Calu3 (cell line): ENCODE measurements around the gene KLHL29. TPM values are rescaled to one million over a fixed set of nuclear protein-coding genes. Genes with fewer than 3 reads are reported as not detected.

ENCODE experiments used
- BruUV-seq: library from RNA; stranded (reverse); fragments of 400-500 nt; replicated peaks from 2 replicates; lab custom pipeline; 2021; lab: Mats Ljungman, UMichigan
- CTCF ChIA-PET: fragments of 300-600 bp; sonication (Branson Sonifier 250); formaldehyde crosslinking; loops from one replicate; lab custom pipeline; 2022; ENCODE audit warnings: antibody characterized with exemption; lab: Charles Lee
- DNase-seq: peaks from one replicate; pipeline ENCODE4 v3.0.0; 2022
- H3K27ac Mint-ChIP-seq: one replicate; pipeline ENCODE4 v1.8.0; 2022; ENCODE audit warnings: mixed read lengths; ENCODE audit not compliant: unreplicated experiment
- H3K27me3 Mint-ChIP-seq: one replicate; pipeline ENCODE4 v1.8.0; 2022; ENCODE audit warnings: mixed read lengths; ENCODE audit not compliant: unreplicated experiment
- H3K36me3 Mint-ChIP-seq: one replicate; pipeline ENCODE4 v1.8.0; 2022; ENCODE audit warnings: mild to moderate bottlenecking, moderate library complexity, mixed read lengths; ENCODE audit not compliant: insufficient read depth, unreplicated experiment
- H3K4me1 Mint-ChIP-seq: one replicate; pipeline ENCODE4 v1.8.0; 2022; ENCODE audit warnings: mild to moderate bottlenecking, low read depth, mixed read lengths; ENCODE audit not compliant: unreplicated experiment
- H3K4me3 Mint-ChIP-seq: one replicate; pipeline ENCODE4 v1.8.0; 2022; ENCODE audit warnings: mild to moderate bottlenecking, low read depth, moderate library complexity, mixed read lengths; ENCODE audit not compliant: unreplicated experiment
- H3K9me3 Mint-ChIP-seq: one replicate; pipeline ENCODE4 v1.8.0; 2022; ENCODE audit warnings: low read depth, mixed read lengths; ENCODE audit not compliant: unreplicated experiment
- CTCF ChIP-seq: fragments of 200-600 bp; IDR thresholded peaks from one replicate; pipeline ENCODE4 v1.8.0; 2022; ENCODE audit warnings: antibody characterized with exemption; ENCODE audit not compliant: unreplicated experiment
- intact Hi-C: fragments of 100-400 bp; cut with micrococcal nuclease; formaldehyde crosslinking; loops from one replicate; pipeline ENCODE4 v1.10.0; 2022; ENCODE audit not compliant: unreplicated experiment
- total RNA-seq: library from RNA; stranded (reverse); gene quantifications from 2 replicates; pipeline ENCODE4 v1.2.3, GENCODE V29; 2022

The KLHL29 gene
- total RNA-seq, 1 experiment from 2014 or later = 11.9 TPM

- peaks cover 4% of the 10 kb centered on the region for H3K36me3 Mint-ChIP-seq
- CTCF ChIA-PET = no interaction called here
- no peaks in the 10 kb centered on the region for H3K9me3 Mint-ChIP-seq
- no peak for TF ChIP-seq CTCF
- H3K27me3 Mint-ChIP-seq = no peaks in the 10 kb centered on the region
- intact Hi-C loops = no loop called here
- no peaks in the 10 kb centered on the region for H3K4me1 Mint-ChIP-seq
- H3K4me3 Mint-ChIP-seq = no peak overlapping the region
- no TSS peak for BruUV-seq
- H3K27ac Mint-ChIP-seq = no peak overlapping the region
- DNase-seq = no peak
These were observed 300.7 kb downstream of the KLHL29 start for GRCh38 chr2:23685706-23686105.

DNA sequence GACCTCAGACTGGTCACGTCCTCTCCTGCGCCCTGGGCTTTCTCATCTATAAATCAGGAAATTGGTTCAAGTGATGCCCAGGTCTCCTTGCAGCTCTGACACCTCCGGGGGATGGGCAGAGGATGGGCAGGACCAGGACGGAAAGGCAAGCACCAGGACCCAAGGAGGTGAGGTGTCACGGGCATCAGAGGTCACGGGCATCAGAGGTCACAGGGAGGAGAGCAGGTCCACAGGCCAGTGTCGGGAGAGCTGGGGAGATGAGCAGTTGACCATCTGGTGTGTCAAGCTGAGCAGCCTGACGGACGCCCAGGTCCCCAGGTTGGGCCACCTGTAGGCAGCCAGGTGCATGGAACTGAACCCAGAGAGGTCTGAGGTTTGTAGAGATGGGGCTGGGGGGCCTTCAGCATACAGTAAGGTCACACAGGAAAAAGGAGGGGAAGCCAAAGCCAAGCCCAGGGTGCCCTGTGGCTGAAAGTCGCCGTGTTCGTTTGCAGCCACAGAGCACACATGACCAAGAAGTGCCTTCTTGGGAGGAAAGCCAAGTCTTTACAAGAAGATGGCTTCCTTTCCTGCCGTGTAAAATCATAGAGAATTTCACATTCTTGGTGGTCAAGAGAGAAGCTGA, 301.5 kb downstream of the KLHL29 start:
- no peak overlapping the region for H3K27ac Mint-ChIP-seq
- DNase-seq = no peak
- no TSS peak for BruUV-seq
- CTCF ChIA-PET = interaction anchor here (0.9 kb wide), 1 partner anchor 479 kb away, joined by 3 read pairs; no protein-coding TSS in a partner anchor
- peaks cover 4% of the 10 kb centered on the region for H3K36me3 Mint-ChIP-seq
- no peak overlapping the region for H3K4me3 Mint-ChIP-seq
- H3K4me1 Mint-ChIP-seq = no peaks in the 10 kb centered on the region
- no peaks in the 10 kb centered on the region for H3K9me3 Mint-ChIP-seq
- H3K27me3 Mint-ChIP-seq = no peaks in the 10 kb centered on the region
- intact Hi-C loops = no loop called here
- TF ChIP-seq CTCF = no peak

- CTCF ChIA-PET = interaction anchor here (0.6 to 0.9 kb wide), 2 partner anchors 136 to 479 kb away, joined by 3 read pairs; no protein-coding TSS in a partner anchor
These were observed 302.2 kb downstream of the KLHL29 start for GRCh38 chr2:23687214-23687613.

GRCh38 chr2:23687713-23688112, 302.7 kb downstream of the KLHL29 start:
- no peaks in the 10 kb centered on the region for H3K27me3 Mint-ChIP-seq
- peaks cover 4% of the 10 kb centered on the region for H3K36me3 Mint-ChIP-seq
- no TSS peak for BruUV-seq
- no peak overlapping the region for H3K4me3 Mint-ChIP-seq
- DNase-seq = no peak
- intact Hi-C loops = no loop called here
- CTCF ChIA-PET = no interaction called here
- H3K27ac Mint-ChIP-seq = no peak overlapping the region
- TF ChIP-seq CTCF = no peak
- H3K9me3 Mint-ChIP-seq = no peaks in the 10 kb centered on the region
- H3K4me1 Mint-ChIP-seq = no peaks in the 10 kb centered on the region

More at GRCh38 chr2:23687214-23687613, 302.2 kb downstream of the KLHL29 start:
- Mint-ChIP-seq H3K4me3 (no peak overlapping the region), H3K9me3 (no peaks in the 10 kb centered on the region), H3K27me3 (no peaks in the 10 kb centered on the region), H3K36me3 (peaks cover 4% of the 10 kb centered on the region), H3K27ac (no peak overlapping the region), H3K4me1 (no peaks in the 10 kb centered on the region)
- DNase-seq = no peak
- no TSS peak for BruUV-seq
- intact Hi-C loops = no loop called here
- TF ChIP-seq CTCF = no peak
